ENCODE data around the gene OR4C3. TPM values are rescaled to one million over a fixed set of nuclear protein-coding genes. Genes with fewer than 3 reads are reported as not detected.
"Not testable (repeated sequence)": the region's sequence is repeated elsewhere in the genome, so short reads cannot be mapped to it uniquely, and the experiment has no call there.

Gene OR4C3
- polyA plus RNA-seq (ENCODE audit: insufficient read length): not detected

- not testable (repeated sequence) for DNase-seq (ENCODE audit: low read depth)
These were observed at the start of gene OR4C3 for GRCh38 chr11:48324620-48325019. TSS of gene OR4C3 (plus strand) at chr11:48324920. CDS start at chr11:48325022, 102 bp downstream.

GRCh38 chr11:48305923-48306322 is 18.8 kb upstream of the OR4C3 start, which contains the start of gene OR4S1:
TSS of gene OR4S1 (plus strand) at chr11:48306223. CDS start at chr11:48306223, 0 bp downstream.
- DNase-seq (ENCODE audit: low read depth): no peak

GRCh38 chr11:48307760-48308386 is 16.8 kb upstream of the OR4C3 start:
- peak; percentile 0 for DNase-seq (ENCODE audit: low read depth)

- not testable (repeated sequence) for DNase-seq (ENCODE audit: low read depth)
These were observed 11.1 kb upstream of the OR4C3 start for GRCh38 chr11:48313590-48313989.

- not testable (repeated sequence) for DNase-seq (ENCODE audit: low read depth)
These were observed 4.9 kb upstream of the OR4C3 start for GRCh38 chr11:48319813-48320212.

- DNase-seq (ENCODE audit: low read depth): no peak
These were observed 16.7 kb downstream of the OR4C3 start for GRCh38 chr11:48341466-48341865.

- not testable (repeated sequence) for DNase-seq (ENCODE audit: low read depth)
These were observed 17.8 kb downstream of the OR4C3 start for GRCh38 chr11:48342505-48342904.

GRCh38 chr11:48346286-48346685 is 21.6 kb downstream of the OR4C3 start:
- DNase-seq (ENCODE audit: low read depth): not testable (repeated sequence)

- no peak for DNase-seq (ENCODE audit: low read depth)
These were observed 29.3 kb downstream of the OR4C3 start for GRCh38 chr11:48354013-48354412.

- no peak for DNase-seq (ENCODE audit: low read depth)
These were observed 30.0 kb downstream of the OR4C3 start for GRCh38 chr11:48354677-48355076.

- not testable (repeated sequence) for DNase-seq (ENCODE audit: low read depth)
These were observed 36.6 kb downstream of the OR4C3 start for GRCh38 chr11:48361289-48361688.

GRCh38 chr11:48366365-48366764 is 41.6 kb downstream of the OR4C3 start, which contains the start of gene OR4C5:
TSS of gene OR4C5 (minus strand) at chr11:48366465. CDS start at chr11:48366465, 0 bp downstream.
- DNase-seq (ENCODE audit: low read depth): no peak

Other genes starting within 250 kb of the OR4C3 start
- not detected for gene OR4B1, start 108.1 kb upstream of the OR4C3 start, polyA plus RNA-seq (ENCODE audit: insufficient read length)
- not detected for gene OR4X2, start 79.8 kb upstream of the OR4C3 start, polyA plus RNA-seq (ENCODE audit: insufficient read length)
- not detected for gene OR4X1, start 61.1 kb upstream of the OR4C3 start, polyA plus RNA-seq (ENCODE audit: insufficient read length)
- gene OR4S1, start 18.7 kb upstream of the OR4C3 start, polyA plus RNA-seq (ENCODE audit: insufficient read length): not detected
- not detected for gene OR4C5, start 41.5 kb downstream of the OR4C3 start, polyA plus RNA-seq (ENCODE audit: insufficient read length)
- not detected for gene OR4A47, start 163.9 kb downstream of the OR4C3 start, polyA plus RNA-seq (ENCODE audit: insufficient read length)

Measured in forelimb muscle (tissue), 1 donor.